OCI-LY1 (cell line): ENCODE data around the gene USP43.

Experiments used
- CTCF ChIP-seq: fragments of 200-600 bp; sonication (generic), shearing (Covaris generic); IDR thresholded peaks from 2 replicates; pipeline ENCODE4 v1.5.1; 2017; ENCODE audit warnings: mild to moderate bottlenecking, antibody characterized with exemption, low read length, moderate library complexity, mixed read lengths
- EZH2 ChIP-seq: fragments of 200-600 bp; sonication (generic), shearing (Covaris generic); IDR thresholded peaks from 2 replicates; pipeline ENCODE4 v1.8.0; 2017; ENCODE audit warnings: borderline replicate concordance, mixed run types, mild to moderate bottlenecking, antibody characterized with exemption, low read length, moderate library complexity, mixed read lengths

GRCh38 chr17:9628509-9628908 lies 16.8 kb upstream of the USP43 start:
- TF ChIP-seq CTCF = no peak
- no peak for TF ChIP-seq EZH2
